ENCODE results near the gene SLC6A7.

Gene SLC6A7

GRCh38 chr5:150183436-150183835 lies 6.4 kb upstream of the SLC6A7 start:
- Histone ChIP-seq H3K4me3 (ENCODE audit: low read depth, low read length) (no peak overlapping the region), H3K36me3 (ENCODE audit: control insufficient read depth in 2 of 2, insufficient read depth in 1 of 2, low read length in 2 of 2) (no peaks in the 10 kb centered on the region), H3K4me1 (ENCODE audit: control insufficient read depth, insufficient read depth, low read length) (0 out of 2 replicates have a peak, but pooled peaks cover 3% of the 10 kb centered on the region), H3K27ac (ENCODE audit: extremely low read depth, low read depth, low read length) (no peak overlapping the region), H3K9me3 (ENCODE audit: control insufficient read depth, insufficient read depth, low read depth, low read length) (no peaks in the 10 kb centered on the region)
- POLR2A ChIA-PET = no interaction called here
- TF ChIP-seq GLI4 (tag by site-specific recombination; IDR thresholded peaks at IDR 0.05) = no peak
- TF ChIP-seq KLF7 (tag by site-specific recombination; IDR thresholded peaks at IDR 0.05; ENCODE audit: borderline replicate concordance) = no peak
- TF ChIP-seq EGR2 (tag by site-specific recombination; IDR thresholded peaks at IDR 0.05; ENCODE audit: low read depth) = no peak
- no peak for TF ChIP-seq PBX3 (CRISPR knock-in tag; IDR thresholded peaks at IDR 0.05)
- no peak for TF ChIP-seq ZNF658 (tag by site-specific recombination; IDR thresholded peaks at IDR 0.05)
- no peak for TF ChIP-seq ZNF707 (tag by site-specific recombination; IDR thresholded peaks at IDR 0.05)
- no peak for TF ChIP-seq ZNF626 (tag by site-specific recombination; IDR thresholded peaks at IDR 0.05)
- TF ChIP-seq INSM2 (tag by site-specific recombination; IDR thresholded peaks at IDR 0.05) = no peak
- TF ChIP-seq PRDM6 (tag by site-specific recombination; IDR thresholded peaks at IDR 0.05) = no peak
- TF ChIP-seq GFI1B (tag by site-specific recombination; IDR thresholded peaks at IDR 0.05) = no peak
- no peak for TF ChIP-seq ZNF560 (tag by site-specific recombination; IDR thresholded peaks at IDR 0.05; ENCODE audit: borderline replicate concordance)
- TF ChIP-seq ZNF335 (tag by site-specific recombination; conservative IDR thresholded peaks at IDR 0.05) = no peak
- no peak for TF ChIP-seq ZBTB11 (tag by site-specific recombination; conservative IDR thresholded peaks at IDR 0.05; ENCODE audit: low read depth)
- TF ChIP-seq FEZF1 (tag by site-specific recombination; IDR thresholded peaks at IDR 0.05) = no peak
- no peak for TF ChIP-seq ZNF639 (tag by site-specific recombination; IDR thresholded peaks at IDR 0.05)
- TF ChIP-seq ZNF354C (tag by site-specific recombination; IDR thresholded peaks at IDR 0.05; ENCODE audit: borderline replicate concordance, low read depth) = no peak
- TF ChIP-seq ZBTB20 (tag by site-specific recombination; IDR thresholded peaks at IDR 0.05) = no peak
- CTCF ChIA-PET = interaction anchor here (1.0 kb wide), 1 partner anchor 22 kb away, joined by 5 read pairs; no protein-coding TSS in a partner anchor

Data from HEK293 (cell line).